Measurements from ENCODE around the gene PTPRT. TPM values are rescaled to one million over a fixed set of nuclear protein-coding genes. Genes with fewer than 3 reads are reported as not detected.

Gene PTPRT
- total and polyA plus RNA-seq, 4 donors: 0.14 to 2.8 (median 0.40) TPM

GRCh38 chr20:42646250-42646649 is 543.5 kb downstream of the PTPRT start:
- Histone ChIP-seq H3K27ac (ENCODE audit: low read depth in 1 of 2, low read length in 2 of 2) (no peak overlapping the region), H3K27me3 (ENCODE audit: control insufficient read depth in 4 of 4, insufficient read depth in 4 of 4, low read length in 3 of 4) (peaks cover 0 to 2% (median 0%) of the 10 kb centered on the region in 4 donors), H3K4me3 (ENCODE audit: low read depth in 1 of 3, low read length in 3 of 3) (no peak overlapping the region), H3K36me3 (ENCODE audit: control insufficient read depth in 4 of 4, insufficient read depth in 3 of 4, low read depth in 1 of 4, low read length in 3 of 4) (no peaks in the 10 kb centered on the region), H3K9me3 (ENCODE audit: control insufficient read depth in 4 of 4, low read length in 3 of 4) (no peaks in the 10 kb centered on the region), H3K4me1 (ENCODE audit: control insufficient read depth in 4 of 4, insufficient read depth in 4 of 4, low read length in 3 of 4) (no peaks in the 10 kb centered on the region), H3K9ac (ENCODE audit: low read depth in 1 of 2, low read length in 2 of 2) (no peak overlapping the region)
- no peak for TF ChIP-seq YY1 (IDR thresholded peaks at IDR 0.05)
- no peak for TF ChIP-seq HNF4G (IDR thresholded peaks at IDR 0.05)
- TF ChIP-seq ZBTB33 (IDR thresholded peaks at IDR 0.05): no peak
- TF ChIP-seq GABPA (IDR thresholded peaks at IDR 0.05 in 1 of 2, conservative IDR thresholded peaks at IDR 0.05 in 1 of 2): no peak
- no peak for TF ChIP-seq JUND (IDR thresholded peaks at IDR 0.05)
- TF ChIP-seq SP1 (IDR thresholded peaks at IDR 0.05): no peak
- no peak for TF ChIP-seq HNF4A (conservative IDR thresholded peaks at IDR 0.05)
- no peak for TF ChIP-seq ATF3 (IDR thresholded peaks at IDR 0.05)
- no peak for TF ChIP-seq RAD21 (IDR thresholded peaks at IDR 0.05)
- TF ChIP-seq EGR1 (IDR thresholded peaks at IDR 0.05; ENCODE audit: low read depth in 2 of 2): no peak
- no peak for TF ChIP-seq NR2F2 (IDR thresholded peaks at IDR 0.05)
- no peak for TF ChIP-seq FOXA2 (IDR thresholded peaks at IDR 0.05)
- no peak for TF ChIP-seq CTCF (IDR thresholded peaks at IDR 0.05; ENCODE audit: low read depth, low read length, missing input control)
- TF ChIP-seq FOXA1 (IDR thresholded peaks at IDR 0.05): no peak
- TF ChIP-seq MAX (IDR thresholded peaks at IDR 0.05): no peak
- no peak for TF ChIP-seq RXRA (IDR thresholded peaks at IDR 0.05)
- TF ChIP-seq TAF1 (conservative IDR thresholded peaks at IDR 0.05): no peak
- no peak for TF ChIP-seq REST (IDR thresholded peaks at IDR 0.05)
- 50% methylated on average over 3 of the region's 3 CpGs for WGBS
- no peak for DNase-seq (ENCODE audit: low spot score)

Data from liver (tissue), 9 donors.